Gastrocnemius medialis (tissue), 4 donors: Measurements from ENCODE around the gene OMP. TPM values are rescaled to one million over a fixed set of nuclear protein-coding genes. Genes with fewer than 3 reads are reported as not detected.

ENCODE experiments used
- ATAC-seq, 2 donors: fragments of 150-250 bp; one replicate each; pipeline ENCODE4 v1.9.1; 2016
- DNase-seq, 2 donors: peaks; one replicate each; pipeline ENCODE4 v3.0.0-alpha.2; 2019
- H3K27ac ChIP-seq, 4 donors: fragments of 200-600 bp; sonication (generic); 1 replicate in 1 of 4; 2 replicates in 3 of 4; pipeline ENCODE4 v1.5.1; 2016 to 2018; ENCODE audit warnings: mild to moderate bottlenecking in 2 of 4, moderate library complexity in 1 of 4
- H3K27me3 ChIP-seq, 3 donors: fragments of 200-600 bp; sonication (generic) in 2 of 3; 1 replicate in 1 of 3; 2 replicates in 2 of 3; pipeline versions ENCODE4 v1.5.1 to v1.6.0; 2016 to 2019; ENCODE audit warnings: mild to moderate bottlenecking in 1 of 3, moderate library complexity in 1 of 3
- H3K36me3 ChIP-seq, 2 donors: fragments of 200-600 bp; sonication (generic) in 1 of 2; one replicate each; pipeline ENCODE4 v1.5.1; 2017 to 2018
- H3K4me1 ChIP-seq, 2 donors: fragments of 200-600 bp; sonication (generic) in 1 of 2; one replicate each; pipeline ENCODE4 v1.5.1; 2016 to 2017; ENCODE audit warnings: mild to moderate bottlenecking in 2 of 2
- H3K4me3 ChIP-seq, 4 donors: fragments of 200-600 bp; sonication (generic) in 3 of 4; 1 replicate in 1 of 4; 2 replicates in 3 of 4; pipeline ENCODE4 v1.5.1; 2016 to 2019; ENCODE audit warnings: mild to moderate bottlenecking in 2 of 4
- H3K9me3 ChIP-seq, 3 donors: fragments of 200-600 bp; sonication (generic) in 2 of 3; 1 replicate in 1 of 3; 2 replicates in 2 of 3; pipeline ENCODE4 v1.5.1; 2016 to 2019
- CTCF ChIP-seq, 5 experiments: fragments of 450-650 bp in 3 of 5; fragments of 200-600 bp in 2 of 5; sonication (generic) in 2 of 5; IDR thresholded peaks in 4 of 5; conservative IDR thresholded peaks in 1 of 5; 1 replicate in 4 of 5; 2 replicates in 1 of 5; pipeline ENCODE4 v1.5.1; 2016 to 2019; ENCODE audit warnings: antibody characterized with exemption in 5 of 5, mild to moderate bottlenecking in 3 of 5, moderate library complexity in 3 of 5
- POLR2A ChIP-seq, 2 donors: fragments of 450-650 bp; IDR thresholded peaks; one replicate each; pipeline ENCODE4 v1.6.1; 2017; ENCODE audit warnings: antibody characterized with exemption in 2 of 2, mild to moderate bottlenecking in 2 of 2, moderate library complexity in 2 of 2
- in situ Hi-C, 4 donors: fragments of 200-750 bp; cut with MboI; loops; one replicate each; pipeline versions ENCODE4 v1.15.0 to v1.8.0; 2017; ENCODE audit warnings: low sequenced_read_pairs in 4 of 4
- intact Hi-C: fragments of 100-400 bp; cut with DNase I; formaldehyde crosslinking; loops from one replicate; pipeline ENCODE4 v1.15.1; 2023; ENCODE audit warnings: low total_unique reads
- total RNA-seq, 4 donors: library from RNA; depleted of rRNA; stranded (reverse); fragments of >200 nt; gene quantifications; one replicate each; pipeline versions ENCODE4 v1.1.0 to v1.2.3, GENCODE V29; 2016

Gene OMP
- total RNA-seq, 4 donors from 2014 or later = not detected

- Histone ChIP-seq H3K36me3 (no peaks in the 10 kb centered on the region), H3K4me1 (peaks cover 9 to 17% of the 10 kb centered on the region in 2 donors), H3K27ac (peak within 1 kb of the TSS in 1 of 4 donors; percentile 3), H3K27me3 (no peaks in the 10 kb centered on the region), H3K4me3 (peak within 1 kb of the TSS; percentile 34 to 65 (median 51)), H3K9me3 (no peaks in the 10 kb centered on the region)
- DNase-seq (no peak), ATAC-seq (peak in 1 of 2 donors; percentile 13)
- in situ Hi-C loops = loop anchor here (5.0 to 10.0 kb wide), 3 partner anchors 57 to 67 kb away; no protein-coding TSS in a partner anchor
- intact Hi-C loops = loop anchor here (1.0 to 10.0 kb wide), 3 partner anchors 60 to 420 kb away; partner anchors contain the start of gene PAK1
- TF ChIP-seq CTCF (IDR thresholded peaks at IDR 0.05 in 4 of 5, conservative IDR thresholded peaks at IDR 0.05 in 1 of 5) (no peak), POLR2A (IDR thresholded peaks at IDR 0.05) (no peak)
Measured at GRCh38 chr11:77127920-77128691, 25.5 kb downstream of the OMP start, which contains the start of gene MYO7A. Gene MYO7A, plus strand, starts transcription at chr11:77128246. Its CDS starts 2,389 bp downstream, at chr11:77130635.

GRCh38 chr11:77129069-77129841 lies 26.6 kb downstream of the OMP start:
- intact Hi-C loops = loop anchor here (10.0 kb wide), 1 partner anchor 346 kb away; the partner anchor contains the start of gene PAK1
- H3K9me3 ChIP-seq = no peaks in the 10 kb centered on the region
- H3K27ac ChIP-seq = no peak overlapping the region
- H3K4me1 ChIP-seq = peaks cover 9 to 17% of the 10 kb centered on the region in 2 donors
- TF ChIP-seq CTCF (IDR thresholded peaks at IDR 0.05 in 4 of 5, conservative IDR thresholded peaks at IDR 0.05 in 1 of 5) (no peak), POLR2A (IDR thresholded peaks at IDR 0.05) (no peak)
- no peaks in the 10 kb centered on the region for H3K27me3 ChIP-seq
- no peak overlapping the region for H3K4me3 ChIP-seq
- ATAC-seq (no peak), DNase-seq (no peak)
- in situ Hi-C loops = loop anchor here (5.0 to 10.0 kb wide), 3 partner anchors 56 to 66 kb away; no protein-coding TSS in a partner anchor
- no peaks in the 10 kb centered on the region for H3K36me3 ChIP-seq

GRCh38 chr11:77129842-77130756 lies 27.5 kb downstream of the OMP start:
- Histone ChIP-seq H3K4me3 (no peak overlapping the region), H3K4me1 (peaks cover 9 to 17% of the 10 kb centered on the region in 2 donors), H3K36me3 (no peaks in the 10 kb centered on the region), H3K27me3 (no peaks in the 10 kb centered on the region), H3K9me3 (no peaks in the 10 kb centered on the region), H3K27ac (peak overlapping the region in 3 of 4 donors; percentile 7 to 43 (median 28))
- in situ Hi-C loops = loop anchor here (5.0 to 10.0 kb wide), 3 partner anchors 55 to 65 kb away; no protein-coding TSS in a partner anchor
- no peak for ATAC-seq
- DNase-seq = no peak
- no peak for TF ChIP-seq CTCF (IDR thresholded peaks at IDR 0.05 in 4 of 5, conservative IDR thresholded peaks at IDR 0.05 in 1 of 5)
- TF ChIP-seq POLR2A (IDR thresholded peaks at IDR 0.05) = no peak
- intact Hi-C loops = loop anchor here (10.0 kb wide), 1 partner anchor 345 kb away; the partner anchor contains the start of gene PAK1
